ENCODE data around the gene CYP27B1.
"Not testable (repeated sequence)": the region's sequence is repeated elsewhere in the genome, so short reads cannot be mapped to it uniquely, and the experiment has no call there.

Gene CYP27B1

GRCh38 chr12:57719777-57720605, 46.9 kb downstream of the CYP27B1 start:
- DNase-seq, result no peak

GRCh38 chr12:57718641-57719528, 48.0 kb downstream of the CYP27B1 start:
- no peak for DNase-seq

DNA sequence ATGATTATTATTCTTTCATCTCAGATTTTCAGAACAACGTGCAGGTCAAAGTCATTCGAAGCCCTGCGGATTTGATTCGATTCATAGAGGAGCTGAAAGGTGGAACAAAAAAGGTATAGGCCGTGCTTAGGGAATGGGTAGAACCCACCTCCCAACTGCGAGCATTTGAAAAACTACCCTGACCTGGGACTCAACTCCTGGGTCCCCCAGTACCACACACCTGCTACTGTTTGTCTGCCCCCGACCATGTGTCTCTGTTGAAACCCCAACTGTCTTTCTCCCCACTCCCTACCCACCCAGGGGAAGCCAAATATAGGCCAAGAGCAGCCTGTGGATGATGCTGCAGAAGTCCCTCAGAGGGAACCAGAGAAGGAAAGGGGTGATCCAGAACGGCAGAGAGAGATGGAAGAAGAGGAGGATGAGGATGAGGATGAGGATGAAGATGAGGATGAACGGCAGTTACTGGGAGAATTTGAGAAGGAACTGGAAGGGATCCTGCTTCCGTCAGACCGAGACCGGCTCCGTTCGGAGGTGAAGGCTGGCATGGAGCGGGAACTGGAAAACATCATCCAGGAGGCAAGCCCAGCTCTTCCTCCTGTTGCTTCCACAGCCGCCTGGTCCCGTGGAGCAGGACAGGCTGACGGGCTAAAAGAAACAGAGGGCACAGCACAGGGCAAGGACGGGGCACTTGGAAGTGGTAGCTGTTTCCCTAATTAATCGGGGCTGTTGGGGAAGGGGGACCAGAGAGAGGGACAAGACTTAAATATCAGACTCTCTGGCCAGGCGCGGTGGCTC, 48.8 kb downstream of the CYP27B1 start:
- no peak for DNase-seq

DNA sequence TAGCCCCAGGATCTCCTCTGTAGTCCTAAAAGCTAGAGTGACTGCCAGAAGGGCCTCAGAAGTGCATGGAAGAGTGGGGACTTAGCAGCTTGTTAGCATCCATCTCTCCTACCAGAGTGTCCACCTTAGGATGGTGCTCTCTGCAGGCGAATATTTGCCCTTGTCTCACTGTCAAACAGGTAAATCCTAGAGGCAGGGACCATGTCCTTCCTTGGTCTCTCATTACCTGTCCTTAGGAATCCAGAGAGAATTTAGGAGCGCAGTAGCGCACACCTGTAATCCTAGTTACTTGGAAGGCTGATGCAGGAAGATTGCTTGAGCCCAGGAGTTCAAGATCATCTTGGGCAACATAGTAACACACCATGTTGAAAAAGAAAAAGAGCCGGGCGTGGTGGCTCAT, 49.7 kb downstream of the CYP27B1 start:
- DNase-seq, result no peak

GRCh38 chr12:57716305-57716704, 50.6 kb downstream of the CYP27B1 start:
- no peak for DNase-seq

GRCh38 chr12:57715786-57716185, 51.1 kb downstream of the CYP27B1 start:
- no peak for DNase-seq

DNA sequence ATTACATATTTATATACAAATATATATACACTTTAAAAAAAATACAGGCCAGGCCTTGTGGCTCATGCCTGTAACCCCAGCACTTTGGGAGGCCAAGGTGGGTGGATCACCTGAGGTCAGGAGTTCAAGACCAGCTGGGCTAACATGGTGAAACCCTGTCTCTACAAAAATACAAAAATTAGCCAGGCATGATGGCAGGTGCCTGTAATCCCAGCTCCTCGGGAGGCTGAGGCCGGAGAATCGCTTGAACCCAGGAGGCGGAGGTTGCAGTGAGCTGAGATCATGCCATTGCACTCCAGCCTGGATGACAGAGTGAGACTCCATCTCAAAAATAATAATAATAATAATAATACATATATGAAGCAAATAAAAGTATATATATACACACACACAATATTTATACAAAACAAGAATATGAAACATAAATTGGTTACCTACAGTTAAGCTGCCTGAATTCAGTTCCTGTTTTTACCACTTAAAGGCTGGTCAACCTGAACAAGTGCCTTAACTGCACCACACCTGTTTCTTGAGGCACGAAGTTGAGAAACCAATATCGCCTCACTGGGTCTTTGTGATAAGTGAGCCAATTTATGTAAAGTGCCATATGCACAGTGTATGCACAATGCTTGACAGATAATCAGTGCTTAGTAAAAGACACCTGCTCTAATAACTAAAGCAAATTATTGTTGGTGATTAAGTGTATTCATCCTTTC, 51.7 kb downstream of the CYP27B1 start:
- DNase-seq, result not testable (repeated sequence)

DNA sequence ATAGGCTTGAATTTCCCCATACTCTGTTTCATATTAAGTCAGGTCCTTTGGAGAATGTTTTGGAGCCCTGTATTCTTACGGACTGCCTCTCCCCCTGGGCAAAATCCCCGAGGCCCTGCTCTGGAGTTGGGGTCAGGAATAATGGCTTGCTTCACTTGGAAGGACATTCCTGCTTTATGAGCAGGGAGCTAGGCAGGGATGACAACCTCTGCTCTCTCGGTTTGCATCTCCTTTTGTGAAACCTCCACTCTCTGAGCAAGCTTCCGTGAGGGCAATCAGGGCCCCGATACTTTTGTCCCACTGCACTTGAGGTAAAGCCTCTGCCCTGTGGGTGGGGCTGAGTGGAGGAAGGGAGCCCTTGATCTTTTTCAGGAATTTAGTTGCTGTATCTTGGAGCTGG, 53.7 kb downstream of the CYP27B1 start:
- no peak for DNase-seq

GRCh38 chr12:57712701-57713100, 54.2 kb downstream of the CYP27B1 start:
- DNase-seq, result no peak

All from GDM1 (cell line).